ENCODE measurements around the gene MS4A10. TPM values are rescaled to one million over a fixed set of nuclear protein-coding genes. Genes with fewer than 3 reads are reported as not detected.
"Not testable (repeated sequence)": the region's sequence is repeated elsewhere in the genome, so short reads cannot be mapped to it uniquely, and the experiment has no call there.

The MS4A10 gene
- total RNA-seq, 1 donor from 2014 or later: not detected

GRCh38 chr11:60757231-60757800 lies 27.8 kb upstream of the MS4A10 start:
- H3K4me3 ChIP-seq (ENCODE audit: low read depth, low read length): no peak overlapping the region
- no peak for DNase-seq (ENCODE audit: low read depth)
- TF ChIP-seq, protein P1, sequence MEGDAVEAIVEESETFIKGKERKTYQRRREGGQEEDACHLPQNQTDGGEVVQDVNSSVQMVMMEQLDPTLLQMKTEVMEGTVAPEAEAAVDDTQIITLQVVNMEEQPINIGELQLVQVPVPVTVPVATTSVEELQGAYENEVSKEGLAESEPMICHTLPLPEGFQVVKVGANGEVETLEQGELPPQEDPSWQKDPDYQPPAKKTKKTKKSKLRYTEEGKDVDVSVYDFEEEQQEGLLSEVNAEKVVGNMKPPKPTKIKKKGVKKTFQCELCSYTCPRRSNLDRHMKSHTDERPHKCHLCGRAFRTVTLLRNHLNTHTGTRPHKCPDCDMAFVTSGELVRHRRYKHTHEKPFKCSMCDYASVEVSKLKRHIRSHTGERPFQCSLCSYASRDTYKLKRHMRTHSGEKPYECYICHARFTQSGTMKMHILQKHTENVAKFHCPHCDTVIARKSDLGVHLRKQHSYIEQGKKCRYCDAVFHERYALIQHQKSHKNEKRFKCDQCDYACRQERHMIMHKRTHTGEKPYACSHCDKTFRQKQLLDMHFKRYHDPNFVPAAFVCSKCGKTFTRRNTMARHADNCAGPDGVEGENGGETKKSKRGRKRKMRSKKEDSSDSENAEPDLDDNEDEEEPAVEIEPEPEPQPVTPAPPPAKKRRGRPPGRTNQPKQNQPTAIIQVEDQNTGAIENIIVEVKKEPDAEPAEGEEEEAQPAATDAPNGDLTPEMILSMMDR (conservative IDR thresholded peaks at IDR 0.05; ENCODE audit: low read depth, low read length): no peak

GRCh38 chr11:60758671-60759070 lies 26.5 kb upstream of the MS4A10 start:
- not testable (repeated sequence) for H3K4me3 ChIP-seq (ENCODE audit: low read depth, low read length); DNase-seq (ENCODE audit: low read depth)

DNA sequence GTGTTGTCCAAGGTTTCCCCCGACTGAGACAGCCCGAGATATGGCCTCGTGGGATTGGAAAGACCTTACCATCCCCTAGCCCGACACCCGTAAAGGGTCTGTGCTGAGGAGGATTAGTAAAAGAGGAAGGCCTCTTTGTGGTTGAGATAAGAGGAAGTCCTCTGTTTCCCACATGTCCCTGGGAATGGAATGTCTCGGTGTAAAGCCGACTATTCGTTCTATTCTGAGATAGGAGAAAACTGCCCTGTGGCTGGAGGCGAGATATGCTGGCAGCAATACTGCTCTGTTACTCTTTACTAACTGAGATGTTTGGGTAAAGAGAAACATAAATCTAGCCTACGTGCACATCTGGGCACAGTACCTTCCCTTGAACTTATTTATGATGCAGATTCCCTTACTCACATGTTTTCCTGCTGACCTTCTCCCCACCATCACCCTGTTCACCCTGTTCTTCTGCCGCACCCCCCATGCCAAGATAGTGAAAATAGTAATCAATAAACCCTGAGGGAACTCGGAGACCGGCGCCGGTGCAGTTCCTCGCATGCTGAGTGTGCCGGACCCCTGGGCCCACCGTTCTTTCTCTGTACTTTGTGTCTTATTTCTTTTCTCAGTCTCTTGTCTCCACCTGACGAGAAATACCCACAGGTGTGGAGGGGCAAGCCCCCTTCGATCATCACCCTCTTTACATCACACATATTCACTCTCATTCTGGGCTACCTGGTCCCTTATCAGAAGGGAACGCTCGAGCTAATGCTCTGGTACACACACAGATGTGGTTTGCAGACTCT lies 25.5 kb upstream of the MS4A10 start:
- not testable (repeated sequence) for H3K4me3 ChIP-seq (ENCODE audit: low read depth, low read length); DNase-seq (ENCODE audit: low read depth)

GRCh38 chr11:60761436-60762190 lies 23.5 kb upstream of the MS4A10 start:
- no peak for DNase-seq (ENCODE audit: low read depth)
- H3K4me3 ChIP-seq (ENCODE audit: low read depth, low read length): no peak overlapping the region
- TF ChIP-seq, protein P1 (conservative IDR thresholded peaks at IDR 0.05; ENCODE audit: low read depth, low read length): no peak

DNA sequence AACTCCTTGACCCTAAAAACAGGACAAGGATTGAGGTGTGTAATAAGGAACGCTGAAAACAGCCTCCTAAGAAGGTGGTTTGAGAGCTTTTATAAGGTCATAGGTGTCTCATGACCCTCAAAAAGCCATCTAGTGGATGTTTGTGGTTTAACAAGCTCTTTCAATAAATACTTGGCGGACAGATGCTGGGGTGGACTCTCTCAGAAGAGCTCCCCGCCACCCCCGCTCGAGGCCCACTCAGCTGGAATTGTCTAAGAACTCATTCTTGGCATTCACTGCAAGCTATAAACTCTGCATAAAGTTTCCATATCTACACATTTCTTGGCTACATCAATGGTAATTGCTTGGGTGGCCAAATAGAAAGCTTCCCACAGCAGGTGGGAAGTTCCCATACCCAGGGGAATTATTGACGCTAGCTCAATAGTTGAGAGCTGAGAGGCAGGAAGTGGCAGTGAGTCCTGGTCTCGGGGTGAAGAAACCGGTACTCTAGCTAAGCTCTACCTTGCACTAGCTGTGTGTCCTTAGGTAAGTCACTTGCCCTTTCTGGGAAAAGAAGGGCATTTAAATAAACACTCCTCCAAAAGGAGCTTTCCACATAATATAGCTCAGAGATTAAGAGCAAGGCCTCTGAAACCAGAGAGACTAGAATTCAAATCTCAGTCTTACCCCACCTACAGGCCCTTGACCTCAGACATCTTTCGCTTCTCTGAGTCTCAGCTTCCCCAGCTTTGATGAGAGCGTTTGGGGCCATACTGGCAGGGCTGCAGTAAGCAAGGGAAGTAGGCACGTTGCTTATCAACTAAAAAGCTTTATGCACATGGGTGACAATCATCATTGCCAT lies 22.1 kb upstream of the MS4A10 start:
- TF ChIP-seq, protein P1 (conservative IDR thresholded peaks at IDR 0.05; ENCODE audit: low read depth, low read length): peak; percentile 42
- H3K4me3 ChIP-seq (ENCODE audit: low read depth, low read length): no peak overlapping the region
- no peak for DNase-seq (ENCODE audit: low read depth)

GRCh38 chr11:60763692-60764369 lies 21.3 kb upstream of the MS4A10 start:
- TF ChIP-seq, protein P1 (conservative IDR thresholded peaks at IDR 0.05; ENCODE audit: low read depth, low read length): peak; percentile 14
- DNase-seq (ENCODE audit: low read depth): no peak
- no peak overlapping the region for H3K4me3 ChIP-seq (ENCODE audit: low read depth, low read length)

- no peak for DNase-seq (ENCODE audit: low read depth)
- H3K4me3 ChIP-seq (ENCODE audit: low read depth, low read length): no peak overlapping the region
- TF ChIP-seq, protein P1 (conservative IDR thresholded peaks at IDR 0.05; ENCODE audit: low read depth, low read length): no peak
Measured at GRCh38 chr11:60764879-60765278, 20.3 kb upstream of the MS4A10 start.

All from epithelial cell of proximal tubule (primary cell).